Lower lobe of right lung (tissue), 2 donors: ENCODE measurements around the gene INPP5D. TPM values are rescaled to one million over a fixed set of nuclear protein-coding genes. Genes with fewer than 3 reads are reported as not detected.

ENCODE experiments used
- ATAC-seq, 2 donors: fragments of 200-7000 bp; cut with Tn5 transposase; one replicate each; pipeline ENCODE4 v1.9.1; 2020 to 2022; ENCODE audit warnings: mild to moderate bottlenecking in 2 of 2, moderate library complexity in 2 of 2
- DNase-seq: peaks from one replicate; pipeline ENCODE4 v3.0.0-alpha.2; 2020
- H3K27ac ChIP-seq: fragments of 200-600 bp; one replicate; pipeline ENCODE4 v1.8.0; 2022
- H3K27me3 ChIP-seq: fragments of 200-600 bp; one replicate; pipeline ENCODE4 v1.8.0; 2022; ENCODE audit warnings: low read depth
- H3K36me3 ChIP-seq: fragments of 200-600 bp; one replicate; pipeline ENCODE4 v1.8.0; 2022; ENCODE audit warnings: mild to moderate bottlenecking
- H3K4me1 ChIP-seq: fragments of 200-600 bp; one replicate; pipeline ENCODE4 v1.8.0; 2022
- H3K4me3 ChIP-seq: fragments of 200-600 bp; one replicate; pipeline ENCODE4 v1.8.0; 2022; ENCODE audit warnings: mild to moderate bottlenecking
- H3K9me3 ChIP-seq: fragments of 200-600 bp; one replicate; pipeline ENCODE4 v1.8.0; 2022
- intact Hi-C: fragments of 100-400 bp; cut with DNase I; formaldehyde crosslinking; loops from one replicate; pipeline ENCODE4 v1.11.0; 2022
- total RNA-seq: library from RNA; stranded (reverse); fragmentation: NEBNext Ultra II Directional; extraction: Animal tissue kit (Norgen Biotek cat#: 25700); gene quantifications from one replicate; pipeline ENCODE4 v1.2.1, GENCODE V29; 2021
- TF ChIP-seq, protein P1 (sequence below): fragments of 200-600 bp; IDR thresholded peaks from one replicate; pipeline ENCODE4 v1.8.0; 2022; ENCODE audit warnings: antibody characterized with exemption, mild to moderate bottlenecking
- donor health status: DM: no; HTN: yes; CAD: no; lungs with severe emphysema.

The INPP5D gene
- total RNA-seq, 1 donor from 2014 or later, result 32.0 TPM

DNA sequence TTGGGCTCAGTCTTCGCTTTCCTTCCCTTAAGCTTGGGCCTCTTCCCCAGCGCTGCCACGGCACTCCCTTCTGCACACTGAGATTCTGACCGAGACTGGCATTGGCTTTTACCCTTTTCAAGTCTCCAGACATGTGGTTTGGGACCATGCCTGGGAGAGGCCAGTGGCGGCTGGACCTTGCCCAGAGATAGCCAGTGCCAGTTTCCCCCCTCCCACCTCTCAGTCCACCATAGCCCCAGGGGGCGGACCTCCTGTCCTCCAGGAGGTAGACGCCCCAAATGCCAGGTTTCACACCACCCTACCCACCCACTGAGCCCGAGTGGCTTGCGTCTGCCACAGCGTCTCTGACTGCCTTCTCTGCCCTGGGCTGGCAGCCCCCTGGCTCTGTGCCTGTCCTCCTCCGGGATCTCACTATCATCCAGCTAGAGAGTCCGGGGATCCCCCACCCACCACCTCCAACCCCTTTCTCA lies 47.7 kb downstream of the INPP5D start:
- H3K27me3 ChIP-seq, result no peaks in the 10 kb centered on the region
- H3K4me1 ChIP-seq, result no peaks in the 10 kb centered on the region
- no peaks in the 10 kb centered on the region for H3K36me3 ChIP-seq
- H3K27ac ChIP-seq, result no peak overlapping the region
- DNase-seq, result no peak
- no peak overlapping the region for H3K4me3 ChIP-seq
- no peaks in the 10 kb centered on the region for H3K9me3 ChIP-seq
- intact Hi-C loops, result no loop called here
- ATAC-seq, result peak in 1 of 2 donors; percentile 7
- TF ChIP-seq, protein P1, sequence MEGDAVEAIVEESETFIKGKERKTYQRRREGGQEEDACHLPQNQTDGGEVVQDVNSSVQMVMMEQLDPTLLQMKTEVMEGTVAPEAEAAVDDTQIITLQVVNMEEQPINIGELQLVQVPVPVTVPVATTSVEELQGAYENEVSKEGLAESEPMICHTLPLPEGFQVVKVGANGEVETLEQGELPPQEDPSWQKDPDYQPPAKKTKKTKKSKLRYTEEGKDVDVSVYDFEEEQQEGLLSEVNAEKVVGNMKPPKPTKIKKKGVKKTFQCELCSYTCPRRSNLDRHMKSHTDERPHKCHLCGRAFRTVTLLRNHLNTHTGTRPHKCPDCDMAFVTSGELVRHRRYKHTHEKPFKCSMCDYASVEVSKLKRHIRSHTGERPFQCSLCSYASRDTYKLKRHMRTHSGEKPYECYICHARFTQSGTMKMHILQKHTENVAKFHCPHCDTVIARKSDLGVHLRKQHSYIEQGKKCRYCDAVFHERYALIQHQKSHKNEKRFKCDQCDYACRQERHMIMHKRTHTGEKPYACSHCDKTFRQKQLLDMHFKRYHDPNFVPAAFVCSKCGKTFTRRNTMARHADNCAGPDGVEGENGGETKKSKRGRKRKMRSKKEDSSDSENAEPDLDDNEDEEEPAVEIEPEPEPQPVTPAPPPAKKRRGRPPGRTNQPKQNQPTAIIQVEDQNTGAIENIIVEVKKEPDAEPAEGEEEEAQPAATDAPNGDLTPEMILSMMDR, result no peak

- no peak for ATAC-seq
- Histone ChIP-seq H3K27ac (no peak overlapping the region), H3K27me3 (no peaks in the 10 kb centered on the region), H3K36me3 (no peaks in the 10 kb centered on the region), H3K4me1 (no peaks in the 10 kb centered on the region), H3K9me3 (no peaks in the 10 kb centered on the region), H3K4me3 (no peak overlapping the region)
- TF ChIP-seq, protein P1, result no peak
- intact Hi-C loops, result no loop called here
- no peak for DNase-seq
Observed at GRCh38 chr2:233108611-233109490, 48.7 kb downstream of the INPP5D start.

DNA sequence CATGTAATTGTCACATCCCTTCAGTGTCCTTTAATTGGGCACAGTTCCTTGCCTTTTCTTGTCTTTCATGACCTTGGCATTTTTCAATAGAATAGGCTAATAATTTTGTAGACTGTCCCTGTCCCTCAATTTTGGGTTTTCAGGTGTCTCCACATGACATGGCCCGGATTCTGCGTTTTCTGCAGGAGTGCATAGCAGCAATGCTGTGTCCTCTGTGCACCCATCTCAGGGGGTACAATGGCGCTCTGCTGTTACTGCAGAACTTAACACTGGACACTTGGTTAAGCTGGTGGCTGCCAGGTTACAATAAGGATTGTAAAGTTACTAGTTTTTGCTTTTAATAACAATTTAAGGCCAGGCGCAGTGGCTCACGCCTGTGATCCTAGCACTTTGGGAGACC lies 51.3 kb downstream of the INPP5D start:
- Histone ChIP-seq H3K36me3 (no peaks in the 10 kb centered on the region), H3K4me1 (no peaks in the 10 kb centered on the region), H3K9me3 (no peaks in the 10 kb centered on the region), H3K27ac (no peak overlapping the region), H3K27me3 (no peaks in the 10 kb centered on the region), H3K4me3 (no peak overlapping the region)
- TF ChIP-seq, protein P1, result no peak
- no peak for ATAC-seq
- no peak for DNase-seq
- intact Hi-C loops, result no loop called here

GRCh38 chr2:233112329-233112728 lies 52.2 kb downstream of the INPP5D start:
- no peaks in the 10 kb centered on the region for H3K9me3 ChIP-seq
- TF ChIP-seq, protein P1, result no peak
- H3K27me3 ChIP-seq, result no peaks in the 10 kb centered on the region
- DNase-seq (no peak), ATAC-seq (no peak)
- H3K4me3 ChIP-seq, result no peak overlapping the region
- intact Hi-C loops, result no loop called here
- no peaks in the 10 kb centered on the region for H3K4me1 ChIP-seq
- no peaks in the 10 kb centered on the region for H3K36me3 ChIP-seq
- H3K27ac ChIP-seq, result no peak overlapping the region

GRCh38 chr2:233112776-233113452 lies 52.8 kb downstream of the INPP5D start:
- TF ChIP-seq, protein P1, result no peak
- DNase-seq, result no peak

More at GRCh38 chr2:233112776-233113452, 52.8 kb downstream of the INPP5D start:
- Histone ChIP-seq H3K4me3 (no peak overlapping the region), H3K27ac (no peak overlapping the region), H3K36me3 (no peaks in the 10 kb centered on the region), H3K27me3 (no peaks in the 10 kb centered on the region), H3K4me1 (no peaks in the 10 kb centered on the region), H3K9me3 (no peaks in the 10 kb centered on the region)
- intact Hi-C loops, result no loop called here
- ATAC-seq, result no peak
